ENCODE results near the gene NANOS2.

DNA sequence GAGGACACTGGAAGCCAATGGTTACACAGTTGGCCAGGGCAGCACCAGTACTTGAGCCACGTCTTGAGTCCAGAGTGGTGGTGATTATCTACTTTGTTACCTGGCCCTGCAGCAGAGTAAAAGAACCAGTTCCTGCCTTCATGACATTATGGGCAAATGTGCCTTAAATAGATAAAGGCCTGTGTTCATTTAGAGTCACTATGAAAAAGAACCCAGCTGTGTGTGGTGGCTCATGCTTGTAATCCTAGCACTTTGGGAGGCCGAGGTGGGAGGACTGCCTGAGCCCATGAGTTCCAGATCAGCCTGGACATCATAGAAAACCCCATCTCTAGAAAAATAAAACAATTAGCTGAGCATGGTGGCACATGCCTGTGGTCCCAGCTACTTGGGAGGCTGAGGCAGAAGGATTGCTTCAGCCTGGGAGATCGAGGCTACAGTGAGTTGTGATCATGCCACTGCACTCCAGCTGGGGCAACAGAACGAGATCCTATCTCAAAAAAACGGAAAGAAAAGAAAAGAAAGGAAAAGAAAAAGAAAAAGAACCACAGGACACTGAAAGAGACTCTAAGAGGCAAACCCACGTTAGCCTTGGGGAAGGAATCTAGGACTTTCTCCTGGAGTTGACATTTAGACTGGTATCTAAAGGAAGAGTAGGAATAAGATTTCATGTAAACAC, 25.2 kb downstream of the NANOS2 start:
- TF ChIP-seq, protein P1, sequence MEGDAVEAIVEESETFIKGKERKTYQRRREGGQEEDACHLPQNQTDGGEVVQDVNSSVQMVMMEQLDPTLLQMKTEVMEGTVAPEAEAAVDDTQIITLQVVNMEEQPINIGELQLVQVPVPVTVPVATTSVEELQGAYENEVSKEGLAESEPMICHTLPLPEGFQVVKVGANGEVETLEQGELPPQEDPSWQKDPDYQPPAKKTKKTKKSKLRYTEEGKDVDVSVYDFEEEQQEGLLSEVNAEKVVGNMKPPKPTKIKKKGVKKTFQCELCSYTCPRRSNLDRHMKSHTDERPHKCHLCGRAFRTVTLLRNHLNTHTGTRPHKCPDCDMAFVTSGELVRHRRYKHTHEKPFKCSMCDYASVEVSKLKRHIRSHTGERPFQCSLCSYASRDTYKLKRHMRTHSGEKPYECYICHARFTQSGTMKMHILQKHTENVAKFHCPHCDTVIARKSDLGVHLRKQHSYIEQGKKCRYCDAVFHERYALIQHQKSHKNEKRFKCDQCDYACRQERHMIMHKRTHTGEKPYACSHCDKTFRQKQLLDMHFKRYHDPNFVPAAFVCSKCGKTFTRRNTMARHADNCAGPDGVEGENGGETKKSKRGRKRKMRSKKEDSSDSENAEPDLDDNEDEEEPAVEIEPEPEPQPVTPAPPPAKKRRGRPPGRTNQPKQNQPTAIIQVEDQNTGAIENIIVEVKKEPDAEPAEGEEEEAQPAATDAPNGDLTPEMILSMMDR (conservative IDR thresholded peaks at IDR 0.05) = no peak
- TF ChIP-seq ZFX (IDR thresholded peaks at IDR 0.05) = no peak

Data from C4-2B (cell line).